ENCODE measurements around the gene EPS8L1.
A peak's percentile ranks its signal among the peaks of the same experiment; 100 is the strongest.
"Not testable (repeated sequence)": the region's sequence is repeated elsewhere in the genome, so short reads cannot be mapped to it uniquely, and the experiment has no call there.

Gene EPS8L1

GRCh38 chr19:55050749-55051532 lies 24.7 kb upstream of the EPS8L1 start:
- DNase-seq: no peak

- no peak for DNase-seq
Measured at GRCh38 chr19:55053735-55054134, 21.9 kb upstream of the EPS8L1 start.

- DNase-seq: no peak
Measured at GRCh38 chr19:55056827-55057226, 18.8 kb upstream of the EPS8L1 start.

- no peak for DNase-seq
Measured at GRCh38 chr19:55058781-55059610, 16.7 kb upstream of the EPS8L1 start.

GRCh38 chr19:55060287-55060686 lies 15.4 kb upstream of the EPS8L1 start:
- not testable (repeated sequence) for DNase-seq

- peak; percentile 89 for DNase-seq
Measured at GRCh38 chr19:55062735-55063491, 12.8 kb upstream of the EPS8L1 start, which contains the start of gene RDH13. Gene RDH13 (minus strand): TSS chr19:55063148. CDS start chr19:55063032, 116 bp downstream.

- no peak for DNase-seq
Measured at GRCh38 chr19:55063492-55063843, 12.2 kb upstream of the EPS8L1 start.

GRCh38 chr19:55065516-55065915 lies 10.2 kb upstream of the EPS8L1 start:
- DNase-seq: not testable (repeated sequence)

- no peak for DNase-seq
Measured at GRCh38 chr19:55066107-55066709, 9.5 kb upstream of the EPS8L1 start.

- no peak for DNase-seq
Measured at GRCh38 chr19:55067869-55068268, 7.8 kb upstream of the EPS8L1 start.

- DNase-seq: no peak
Measured at GRCh38 chr19:55068950-55069864, 6.5 kb upstream of the EPS8L1 start.

- DNase-seq: no peak
Measured at GRCh38 chr19:55069865-55070197, 5.8 kb upstream of the EPS8L1 start.

- no peak for DNase-seq
Measured at GRCh38 chr19:55070466-55071128, 5.1 kb upstream of the EPS8L1 start.

- no peak for DNase-seq
Measured at GRCh38 chr19:55071129-55071502, 4.6 kb upstream of the EPS8L1 start.

GRCh38 chr19:55071913-55072312 lies 3.8 kb upstream of the EPS8L1 start:
- DNase-seq: no peak

GRCh38 chr19:55076321-55076720 lies 652 bp downstream of the EPS8L1 start:
- DNase-seq: no peak

- DNase-seq: no peak
Measured at GRCh38 chr19:55077106-55077505, 1.4 kb downstream of the EPS8L1 start.

- DNase-seq: no peak
Measured at GRCh38 chr19:55078996-55079395, 3.3 kb downstream of the EPS8L1 start.

GRCh38 chr19:55079400-55080038 lies 3.9 kb downstream of the EPS8L1 start:
- no peak for DNase-seq

- peak; percentile 70 for DNase-seq
Measured at GRCh38 chr19:55080121-55080967, 4.7 kb downstream of the EPS8L1 start.

Measured in NCI-H1048 (cell line).